Kidney tubule cell (primary cell): Measurements from ENCODE around the gene GPR89A.
"Not testable (repeated sequence)": the region's sequence is repeated elsewhere in the genome, so short reads cannot be mapped to it uniquely, and the experiment has no call there.

Experiments used
- DNase-seq: peaks from one replicate; pipeline ENCODE4 v3.0.0-alpha.2; 2018; ENCODE audit warnings: low spot score

The GPR89A gene

GRCh38 chr1:145686078-145686477, 78.3 kb downstream of the GPR89A start:
- DNase-seq: not testable (repeated sequence)

- no peak for DNase-seq
These were observed 80.5 kb downstream of the GPR89A start for GRCh38 chr1:145688328-145688727.

GRCh38 chr1:145688924-145689323, 81.1 kb downstream of the GPR89A start:
- DNase-seq: no peak

- DNase-seq: peak; percentile 47
These were observed 82.1 kb downstream of the GPR89A start for GRCh38 chr1:145689922-145690321.

GRCh38 chr1:145690587-145691558, 83.1 kb downstream of the GPR89A start:
- peak; percentile 77 for DNase-seq

- peak; percentile 92 for DNase-seq
These were observed 85.1 kb downstream of the GPR89A start for GRCh38 chr1:145692785-145693443.

- no peak for DNase-seq
These were observed 88.2 kb downstream of the GPR89A start for GRCh38 chr1:145695821-145696629.

GRCh38 chr1:145696630-145696960, 88.8 kb downstream of the GPR89A start:
- DNase-seq: peak; percentile 83

GRCh38 chr1:145701306-145701862, 93.6 kb downstream of the GPR89A start:
- no peak for DNase-seq

GRCh38 chr1:145702052-145702451, 94.3 kb downstream of the GPR89A start:
- no peak for DNase-seq

GRCh38 chr1:145702826-145703225, 95.0 kb downstream of the GPR89A start:
- peak; percentile 85 for DNase-seq

GRCh38 chr1:145705622-145706021, 97.8 kb downstream of the GPR89A start:
- no peak for DNase-seq

GRCh38 chr1:145706086-145706664, 98.4 kb downstream of the GPR89A start:
- DNase-seq: peak; percentile 93

- peak; percentile 77 for DNase-seq
These were observed 99.5 kb downstream of the GPR89A start, which contains the start of gene PDZK1 for GRCh38 chr1:145707183-145707867. Gene PDZK1 (minus strand): TSS chr1:145707368. CDS start chr1:145688021, 19,347 bp downstream.

GRCh38 chr1:145708063-145708462, 100.3 kb downstream of the GPR89A start:
- peak; percentile 79 for DNase-seq

- DNase-seq: no peak
These were observed 102.7 kb downstream of the GPR89A start for GRCh38 chr1:145710291-145711027.

- DNase-seq: peak; percentile 96
These were observed 103.4 kb downstream of the GPR89A start for GRCh38 chr1:145711213-145711651.

GRCh38 chr1:145714524-145715111, 106.8 kb downstream of the GPR89A start:
- no peak for DNase-seq

- DNase-seq: no peak
These were observed 109.0 kb downstream of the GPR89A start for GRCh38 chr1:145716641-145717345.
